ENCODE data around the gene RNASEH2C. TPM values are rescaled to one million over a fixed set of nuclear protein-coding genes. Genes with fewer than 3 reads are reported as not detected.

RNASEH2C gene
- total and polyA plus RNA-seq, 2 of the 4 experiments (the other 2 are of a cell fraction), result 34.8 to 40.0 TPM

GRCh38 chr11:65713212-65713969 lies 7.2 kb downstream of the RNASEH2C start:
- H4K20me1 ChIP-seq (ENCODE audit: insufficient read depth, low read length), result peaks cover 11% of the 10 kb centered on the region
- WGBS, 2 experiments (ENCODE audit: extremely low coverage in 2 of 2, insufficient read length in 1 of 2), result 98% methylated on average over 17 of the region's 24 CpGs; no CpG with 5 or more reads in 1 of the 2 experiments
- no peak for ATAC-seq (ENCODE audit: low read depth)
- H3K4me1 ChIP-seq (ENCODE audit: control insufficient read depth, insufficient read depth, low read length), result no peaks in the 10 kb centered on the region; the same call in 1 of the 2 replicates
- peaks cover 45% of the 10 kb centered on the region for H3K36me3 ChIP-seq (ENCODE audit: control insufficient read depth, insufficient read depth, low read length)
- no peak overlapping the region for H3K27ac ChIP-seq (ENCODE audit: insufficient read depth, low read length)
- no peak overlapping the region for H4K91ac ChIP-seq (ENCODE audit: insufficient read depth, low read depth, low read length)
- H2BK120ac ChIP-seq (ENCODE audit: low read depth, low read length), result no peak overlapping the region
- in situ Hi-C loops (cut with MboI; ENCODE audit: low sequenced_read_pairs) (loop anchor here (5.0 to 10.0 kb wide), 2 partner anchors 104 to 271 kb away; no protein-coding TSS in a partner anchor), intact Hi-C loops (cut with micrococcal nuclease) (loop anchor here (5.0 kb wide), 1 partner anchor 69 kb away; the partner anchor contains the start of gene AP5B1), dilution Hi-C loops (cut with HindIII; ENCODE audit: low sequenced_read_pairs, unreplicated experiment) (no loop called here)
- peak overlapping the region; percentile 24; the same call in 1 of the 2 replicates for H2AK5ac ChIP-seq (ENCODE audit: low read depth, low read length)
- H4K8ac ChIP-seq (ENCODE audit: low read depth in 2 of 2, low read length in 2 of 2), result peak overlapping the region; percentile 73 to 100; a peak in 2 of 4 replicates
- no peak for TF ChIP-seq CTCF (conservative IDR thresholded peaks at IDR 0.05; ENCODE audit: low read depth, low read length)
- no peak for DNase-seq
- CTCF ChIA-PET, result interaction anchor here (2.5 kb wide), 1 partner anchor 105 kb away, joined by 23 read pairs; no protein-coding TSS in a partner anchor
- no peak overlapping the region for H2BK20ac ChIP-seq (ENCODE audit: low read depth, low read length)
- no peak overlapping the region for H2BK15ac ChIP-seq (ENCODE audit: low read depth, low read length)
- POLR2A ChIA-PET (ENCODE audit: unreplicated experiment), result interaction anchor here (0.6 to 1.1 kb wide), 2 partner anchors 139 to 454 kb away, joined by 3 to 4 read pairs; no protein-coding TSS in a partner anchor
- no peaks in the 10 kb centered on the region for H3K9me1 ChIP-seq (ENCODE audit: insufficient read depth, low read length)
- H2AK9ac ChIP-seq (replicated peaks; ENCODE audit: low read depth, low read length, poor library complexity), result peak overlapping the region; percentile 74
- H3K4me3 ChIP-seq (ENCODE audit: insufficient read depth, low read depth, low read length), result no peak overlapping the region
- no peak overlapping the region for H2AFZ ChIP-seq (replicated peaks; ENCODE audit: low read length, poor library complexity)
- no peak overlapping the region for H3K14ac ChIP-seq (replicated peaks; ENCODE audit: low read depth, low read length)
- no peak overlapping the region for H2BK5ac ChIP-seq (ENCODE audit: low read depth, low read length, poor library complexity, severe bottlenecking)
- no TSS peak for BruUV-seq (replicated peaks)
- no peak overlapping the region for H3K4ac ChIP-seq (ENCODE audit: low read depth, low read length)
- H4K5ac ChIP-seq (ENCODE audit: low read depth, low read length), result no peak overlapping the region
- no peak overlapping the region for H3K23ac ChIP-seq (ENCODE audit: low read depth, low read length)
- no peak overlapping the region for H3K9ac ChIP-seq (ENCODE audit: low read depth, low read length)
- no peaks in the 10 kb centered on the region for H3K9me3 ChIP-seq (ENCODE audit: control insufficient read depth, insufficient read depth, low read length)
- no peak overlapping the region for H3K18ac ChIP-seq (ENCODE audit: low read depth, low read length)
- no peaks in the 10 kb centered on the region for H3K27me3 ChIP-seq (ENCODE audit: control insufficient read depth, insufficient read depth, low read length)
- no peak overlapping the region; the same call in 1 of the 2 replicates for H3K4me2 ChIP-seq (ENCODE audit: low read depth, low read length)
- no peak overlapping the region for H3K56ac ChIP-seq (ENCODE audit: extremely low read depth, insufficient read depth, low read length)
- peaks cover 21 to 58% of the 10 kb centered on the region in 2 experiments for H3K79me1 ChIP-seq (ENCODE audit: low read depth in 1 of 2, low read length in 2 of 2)

All from IMR-90 (cell line).